Panc1 (cell line): Measurements from ENCODE around the gene MRC2.

Experiments used
- POLR2AphosphoS5 ChIP-seq: IDR thresholded peaks from 2 replicates; pipeline ENCODE4 v1.6.1; 2012; ENCODE audit warnings: mild to moderate bottlenecking, low read depth, low read length, moderate library complexity
- SIN3A ChIP-seq: IDR thresholded peaks from 2 replicates; pipeline ENCODE4 v1.6.1; 2012; ENCODE audit warnings: low read depth, mild to moderate bottlenecking, low read length, moderate library complexity, borderline replicate concordance; ENCODE audit not compliant: insufficient read depth
- TCF7L2 ChIP-seq: IDR thresholded peaks from 2 replicates; pipeline ENCODE4 v1.6.1; 2011; ENCODE audit warnings: mild to moderate bottlenecking, low read depth, low read length, inconsistent platforms
- TF ChIP-seq, protein P1 (sequence below): fragments of 450-650 bp; IDR thresholded peaks from 2 replicates; pipeline ENCODE4 v1.5.1; 2017; ENCODE audit warnings: mild to moderate bottlenecking

- TF ChIP-seq, protein P1, sequence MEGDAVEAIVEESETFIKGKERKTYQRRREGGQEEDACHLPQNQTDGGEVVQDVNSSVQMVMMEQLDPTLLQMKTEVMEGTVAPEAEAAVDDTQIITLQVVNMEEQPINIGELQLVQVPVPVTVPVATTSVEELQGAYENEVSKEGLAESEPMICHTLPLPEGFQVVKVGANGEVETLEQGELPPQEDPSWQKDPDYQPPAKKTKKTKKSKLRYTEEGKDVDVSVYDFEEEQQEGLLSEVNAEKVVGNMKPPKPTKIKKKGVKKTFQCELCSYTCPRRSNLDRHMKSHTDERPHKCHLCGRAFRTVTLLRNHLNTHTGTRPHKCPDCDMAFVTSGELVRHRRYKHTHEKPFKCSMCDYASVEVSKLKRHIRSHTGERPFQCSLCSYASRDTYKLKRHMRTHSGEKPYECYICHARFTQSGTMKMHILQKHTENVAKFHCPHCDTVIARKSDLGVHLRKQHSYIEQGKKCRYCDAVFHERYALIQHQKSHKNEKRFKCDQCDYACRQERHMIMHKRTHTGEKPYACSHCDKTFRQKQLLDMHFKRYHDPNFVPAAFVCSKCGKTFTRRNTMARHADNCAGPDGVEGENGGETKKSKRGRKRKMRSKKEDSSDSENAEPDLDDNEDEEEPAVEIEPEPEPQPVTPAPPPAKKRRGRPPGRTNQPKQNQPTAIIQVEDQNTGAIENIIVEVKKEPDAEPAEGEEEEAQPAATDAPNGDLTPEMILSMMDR: no peak
- TF ChIP-seq POLR2AphosphoS5 (no peak), TCF7L2 (no peak), SIN3A (no peak)
Measured at GRCh38 chr17:62716834-62717588, 89.5 kb downstream of the MRC2 start.
